HFF-Myc (cell line): Measurements from ENCODE around the gene DOCK4.

Experiments
- DNase-seq: peaks from one replicate; pipeline ENCODE4 v3.0.0-alpha.2; 2011; ENCODE audit warnings: low read depth; ENCODE audit errors: extremely low read depth
- H3K4me3 ChIP-seq: replicated peaks from 2 replicates; pipeline ENCODE4 v1.5.1; 2011; ENCODE audit warnings: low read depth, mild to moderate bottlenecking, control low read depth, low read length
- TF ChIP-seq, protein P1 (sequence below): IDR thresholded peaks from 2 replicates; pipeline ENCODE4 v1.5.1; 2012; ENCODE audit warnings: mild to moderate bottlenecking, low read depth, low read length, control low read depth; ENCODE audit errors: missing control alignments

DOCK4 gene

DNA sequence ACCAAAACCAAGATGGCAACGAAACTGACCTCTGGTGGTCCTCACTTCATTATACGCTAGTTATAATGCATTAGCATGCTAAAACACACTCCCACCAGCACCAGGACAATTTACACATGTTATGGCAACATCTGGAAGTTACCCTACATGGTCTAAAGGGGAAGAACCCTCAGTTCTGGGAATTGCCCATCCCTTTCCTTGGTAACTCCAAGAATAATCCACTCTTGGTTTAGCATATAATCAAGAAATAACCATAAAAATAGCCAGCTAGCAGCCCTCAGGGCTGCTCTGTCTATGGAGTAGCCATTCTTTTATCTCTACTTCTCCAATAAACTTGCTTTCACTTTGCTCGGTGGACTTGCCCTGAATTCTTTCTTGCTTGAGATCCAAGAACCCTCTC, 191.1 kb downstream of the DOCK4 start:
- TF ChIP-seq, protein P1, sequence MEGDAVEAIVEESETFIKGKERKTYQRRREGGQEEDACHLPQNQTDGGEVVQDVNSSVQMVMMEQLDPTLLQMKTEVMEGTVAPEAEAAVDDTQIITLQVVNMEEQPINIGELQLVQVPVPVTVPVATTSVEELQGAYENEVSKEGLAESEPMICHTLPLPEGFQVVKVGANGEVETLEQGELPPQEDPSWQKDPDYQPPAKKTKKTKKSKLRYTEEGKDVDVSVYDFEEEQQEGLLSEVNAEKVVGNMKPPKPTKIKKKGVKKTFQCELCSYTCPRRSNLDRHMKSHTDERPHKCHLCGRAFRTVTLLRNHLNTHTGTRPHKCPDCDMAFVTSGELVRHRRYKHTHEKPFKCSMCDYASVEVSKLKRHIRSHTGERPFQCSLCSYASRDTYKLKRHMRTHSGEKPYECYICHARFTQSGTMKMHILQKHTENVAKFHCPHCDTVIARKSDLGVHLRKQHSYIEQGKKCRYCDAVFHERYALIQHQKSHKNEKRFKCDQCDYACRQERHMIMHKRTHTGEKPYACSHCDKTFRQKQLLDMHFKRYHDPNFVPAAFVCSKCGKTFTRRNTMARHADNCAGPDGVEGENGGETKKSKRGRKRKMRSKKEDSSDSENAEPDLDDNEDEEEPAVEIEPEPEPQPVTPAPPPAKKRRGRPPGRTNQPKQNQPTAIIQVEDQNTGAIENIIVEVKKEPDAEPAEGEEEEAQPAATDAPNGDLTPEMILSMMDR, result no peak
- H3K4me3 ChIP-seq, result no peak overlapping the region

DNA sequence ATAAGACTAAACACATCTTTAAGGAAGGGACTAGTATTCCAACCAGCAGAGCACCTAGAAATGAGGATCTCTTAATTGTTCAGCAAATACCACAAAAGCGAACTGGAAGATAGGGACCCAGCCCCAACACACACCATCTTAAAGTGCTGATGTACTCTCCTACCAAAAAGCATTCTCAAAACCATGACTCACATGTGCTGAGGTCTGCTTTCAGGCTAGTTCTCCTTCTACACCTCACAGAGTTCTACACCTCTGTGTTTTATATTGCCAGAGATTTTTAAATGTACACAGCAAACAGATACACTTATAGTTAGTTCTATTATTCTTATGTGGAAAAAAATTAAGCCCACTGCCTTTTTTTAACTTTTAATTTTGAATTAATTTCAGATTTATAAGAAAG, 191.9 kb downstream of the DOCK4 start:
- no peak for DNase-seq
- no peak overlapping the region for H3K4me3 ChIP-seq
- TF ChIP-seq, protein P1, result no peak

More for the DNA sequence above, 191.1 kb downstream of the DOCK4 start:
- DNase-seq, result no peak

DNA sequence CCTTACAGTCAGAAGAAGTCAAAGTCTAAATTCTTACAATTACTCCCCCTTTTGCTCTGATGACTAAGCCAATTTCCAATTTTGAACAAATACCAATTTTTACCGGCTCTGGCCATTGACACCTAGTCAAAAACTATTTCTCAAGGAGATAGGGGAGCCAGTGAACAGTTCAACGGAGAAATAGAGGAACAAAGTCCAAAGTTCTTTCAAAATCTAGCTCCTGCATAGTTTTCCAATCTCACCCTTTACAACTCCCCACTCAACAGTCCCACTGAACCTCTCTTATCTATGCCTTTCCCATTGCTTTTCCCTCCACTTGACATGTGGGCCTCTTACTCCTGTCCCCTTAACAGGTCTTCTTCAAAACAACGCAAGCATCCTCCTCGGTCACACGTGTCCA, 192.9 kb downstream of the DOCK4 start:
- TF ChIP-seq, protein P1, result no peak

DNA sequence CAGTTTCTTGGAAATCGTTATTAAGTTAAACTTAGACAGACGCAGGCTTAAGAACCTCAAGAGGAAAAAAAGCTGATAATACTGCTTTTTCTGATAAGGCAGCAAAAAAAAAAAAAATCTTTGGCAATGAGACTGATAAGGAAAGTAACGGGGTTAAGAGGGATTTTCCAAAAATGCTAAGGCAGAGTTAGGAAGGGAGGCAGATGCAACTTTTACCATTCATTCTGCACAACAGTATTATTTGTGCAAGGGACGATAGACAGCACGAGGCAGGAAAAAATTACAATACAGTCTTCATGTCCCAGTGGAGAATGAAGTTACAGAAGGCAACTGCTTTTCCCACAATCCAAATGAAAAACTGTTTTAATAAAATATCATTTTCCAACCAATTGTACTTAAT, 194.0 kb downstream of the DOCK4 start:
- TF ChIP-seq, protein P1, result no peak
- no peak for DNase-seq
- H3K4me3 ChIP-seq, result no peak overlapping the region

More for the DNA sequence above, 192.9 kb downstream of the DOCK4 start:
- no peak overlapping the region for H3K4me3 ChIP-seq
- no peak for DNase-seq

DNA sequence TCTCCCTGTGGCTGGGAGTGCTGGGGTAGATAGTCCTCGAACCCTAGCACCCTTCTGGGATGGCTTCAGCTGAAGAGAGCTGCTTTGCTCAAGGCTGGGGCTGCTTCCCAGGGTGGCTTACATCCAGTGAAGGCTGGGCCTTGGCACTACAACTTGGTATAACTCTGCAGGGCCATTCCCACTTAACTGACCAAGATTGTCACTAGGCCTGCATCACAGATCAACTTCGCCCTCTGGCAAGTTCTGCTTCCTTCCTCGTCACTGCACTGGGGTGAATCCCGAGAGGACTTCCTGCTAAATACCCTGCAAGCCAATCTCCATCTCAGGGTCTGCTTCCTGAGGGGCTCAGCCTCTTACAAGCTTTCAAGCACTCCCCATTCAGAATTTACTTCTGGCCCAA, 195.2 kb downstream of the DOCK4 start:
- H3K4me3 ChIP-seq, result no peak overlapping the region
- TF ChIP-seq, protein P1, result no peak
- no peak for DNase-seq

DNA sequence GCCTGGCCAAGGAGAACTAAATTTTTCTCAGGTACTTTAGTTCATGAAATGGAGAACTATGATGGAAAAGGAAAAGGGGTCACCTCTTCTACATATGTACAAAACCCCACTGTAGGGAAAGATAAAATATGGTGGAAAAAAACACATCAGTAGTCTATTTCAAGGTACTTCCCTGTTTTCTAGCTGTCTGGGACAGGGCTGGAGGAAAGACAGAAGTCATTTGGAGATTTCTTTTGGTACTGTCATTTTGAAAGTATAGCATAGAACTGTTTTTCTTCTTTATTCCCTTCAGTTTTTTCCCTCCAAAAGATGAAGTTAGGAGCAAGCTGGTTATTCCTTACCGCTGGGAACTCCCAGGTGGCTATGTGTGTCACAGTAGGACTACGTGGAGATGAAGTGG, 196.1 kb downstream of the DOCK4 start:
- TF ChIP-seq, protein P1, result no peak
- H3K4me3 ChIP-seq, result no peak overlapping the region
- no peak for DNase-seq

DNA sequence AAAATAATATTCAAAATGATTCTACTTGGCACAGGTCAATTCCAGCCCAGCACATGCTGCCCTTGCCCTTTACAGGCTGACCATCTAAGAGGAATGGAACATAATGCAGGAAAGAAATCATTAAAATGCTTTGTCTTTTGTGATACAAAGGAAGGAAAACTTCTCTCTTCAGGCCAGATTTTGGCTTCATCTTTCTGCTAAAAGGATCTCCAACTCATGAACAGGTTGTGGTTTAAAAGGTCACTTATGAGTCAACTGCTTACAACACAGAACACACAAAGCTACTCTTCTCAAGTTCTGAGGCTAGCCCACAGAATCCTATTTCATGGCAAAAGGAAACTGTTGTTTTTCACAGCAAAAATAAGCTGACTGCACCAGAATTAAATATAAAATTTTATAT, 197.1 kb downstream of the DOCK4 start:
- peak; percentile 37 for DNase-seq
- TF ChIP-seq, protein P1, result no peak
- no peak overlapping the region for H3K4me3 ChIP-seq
